ENCODE measurements around the gene ACAD8.
A peak's percentile ranks its signal among the peaks of the same experiment; 100 is the strongest.
"Not testable (repeated sequence)": the region's sequence is repeated elsewhere in the genome, so short reads cannot be mapped to it uniquely, and the experiment has no call there.

Gene ACAD8

GRCh38 chr11:134240592-134240991 lies 12.8 kb upstream of the ACAD8 start:
- no peak for DNase-seq

- no peak for DNase-seq
Measured at GRCh38 chr11:134242376-134242775, 11.0 kb upstream of the ACAD8 start.

DNA sequence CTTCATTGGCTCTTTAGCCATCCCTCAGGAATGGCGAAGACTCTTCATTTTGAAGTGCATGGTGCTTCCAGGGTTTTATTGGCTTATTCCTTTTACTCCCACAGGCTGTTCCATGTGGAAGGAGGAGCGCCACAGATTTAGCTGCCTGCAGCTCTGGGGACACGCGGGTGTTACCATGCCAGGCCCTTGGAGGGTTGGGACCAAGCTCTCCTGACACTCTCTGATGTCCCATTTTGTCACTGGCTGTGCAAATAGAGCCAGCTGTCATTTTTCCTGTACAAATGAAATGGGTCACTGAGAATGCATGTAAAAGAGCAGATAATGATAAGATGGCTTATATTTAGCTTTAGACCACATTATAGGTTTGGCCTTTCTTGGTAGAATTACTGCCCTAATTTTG lies 9.5 kb upstream of the ACAD8 start:
- DNase-seq: no peak

- DNase-seq: no peak
Measured at GRCh38 chr11:134244593-134244992, 8.8 kb upstream of the ACAD8 start.

- DNase-seq: no peak
Measured at GRCh38 chr11:134245434-134245833, 7.9 kb upstream of the ACAD8 start.

DNA sequence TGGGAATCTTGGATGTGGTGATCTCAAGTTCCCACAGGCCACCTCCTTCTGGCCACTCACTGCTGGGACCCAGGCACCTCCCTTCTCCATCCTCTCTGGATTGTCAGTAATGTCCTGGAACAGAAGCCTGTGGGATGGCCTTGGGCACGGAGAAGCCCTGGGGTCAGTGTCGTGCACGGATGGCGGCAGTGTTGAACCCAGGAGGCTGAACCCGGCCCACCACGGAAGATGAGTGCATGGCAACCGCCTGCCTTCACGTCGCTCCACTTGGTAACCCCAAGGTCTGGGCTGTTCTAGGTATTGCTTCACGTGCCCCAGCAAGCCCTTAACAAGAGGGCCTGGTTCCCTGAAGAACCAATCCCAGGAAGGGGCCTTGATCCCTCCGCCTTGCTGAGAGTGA lies 7.3 kb upstream of the ACAD8 start:
- DNase-seq: no peak

DNA sequence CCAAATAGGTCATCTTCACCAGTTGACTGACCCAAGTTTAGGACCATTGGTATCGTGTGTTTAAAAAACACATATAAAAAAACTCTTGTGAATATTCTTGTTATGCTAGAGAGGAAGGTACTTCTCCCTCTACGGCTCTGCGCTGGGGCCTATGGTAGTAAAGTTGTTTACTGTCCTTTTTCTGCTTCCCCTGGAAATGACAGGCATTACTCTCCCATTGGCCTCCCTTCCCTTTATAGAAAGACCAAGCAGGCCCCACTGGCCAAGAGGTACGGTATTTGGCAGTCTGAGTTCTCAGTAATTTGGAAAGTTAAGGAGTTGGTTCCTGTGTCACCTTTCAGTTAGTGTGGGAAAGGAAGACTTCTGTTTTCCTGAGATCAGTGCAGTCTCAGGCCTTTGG lies 6.7 kb upstream of the ACAD8 start:
- no peak for DNase-seq

GRCh38 chr11:134248910-134249480 lies 4.4 kb upstream of the ACAD8 start:
- DNase-seq: no peak

DNA sequence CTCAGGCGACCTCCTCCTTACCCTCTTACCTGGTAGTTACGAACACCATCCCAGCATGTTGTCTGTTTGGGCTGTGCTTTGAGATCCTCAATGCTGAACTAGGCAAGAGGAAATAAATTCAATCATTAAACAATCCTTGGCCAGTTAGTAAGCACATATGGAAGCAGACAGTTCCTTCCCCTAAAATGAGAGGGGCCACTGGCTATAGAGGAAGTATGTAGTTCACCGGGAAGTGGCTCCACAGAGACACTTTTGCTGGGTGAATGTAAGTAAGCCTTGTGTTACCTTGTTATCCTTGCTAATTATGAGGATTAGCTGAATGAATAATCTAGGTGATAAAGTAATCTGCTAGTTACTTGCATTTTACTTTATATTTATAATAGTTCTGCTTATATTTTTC lies 3.1 kb upstream of the ACAD8 start:
- DNase-seq: no peak

DNA sequence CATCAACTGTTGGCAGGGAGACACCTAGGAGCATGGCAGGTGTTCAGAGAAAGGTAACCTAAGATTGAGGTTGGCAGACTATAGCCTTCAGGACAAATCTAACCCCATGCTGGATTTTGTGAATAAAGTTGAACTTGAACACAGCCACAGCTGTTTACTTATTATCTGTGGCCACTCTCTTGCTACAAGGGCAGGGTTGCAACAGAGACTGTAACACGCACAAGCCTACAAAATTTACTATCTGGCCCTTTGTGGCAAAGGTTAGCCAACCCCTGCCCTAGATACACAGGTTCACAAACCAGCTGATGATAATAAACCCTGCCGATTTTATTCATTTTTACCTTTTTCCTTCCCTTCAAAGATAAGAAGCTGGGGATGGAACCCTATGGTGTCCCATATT lies 2.7 kb upstream of the ACAD8 start:
- no peak for DNase-seq

DNA sequence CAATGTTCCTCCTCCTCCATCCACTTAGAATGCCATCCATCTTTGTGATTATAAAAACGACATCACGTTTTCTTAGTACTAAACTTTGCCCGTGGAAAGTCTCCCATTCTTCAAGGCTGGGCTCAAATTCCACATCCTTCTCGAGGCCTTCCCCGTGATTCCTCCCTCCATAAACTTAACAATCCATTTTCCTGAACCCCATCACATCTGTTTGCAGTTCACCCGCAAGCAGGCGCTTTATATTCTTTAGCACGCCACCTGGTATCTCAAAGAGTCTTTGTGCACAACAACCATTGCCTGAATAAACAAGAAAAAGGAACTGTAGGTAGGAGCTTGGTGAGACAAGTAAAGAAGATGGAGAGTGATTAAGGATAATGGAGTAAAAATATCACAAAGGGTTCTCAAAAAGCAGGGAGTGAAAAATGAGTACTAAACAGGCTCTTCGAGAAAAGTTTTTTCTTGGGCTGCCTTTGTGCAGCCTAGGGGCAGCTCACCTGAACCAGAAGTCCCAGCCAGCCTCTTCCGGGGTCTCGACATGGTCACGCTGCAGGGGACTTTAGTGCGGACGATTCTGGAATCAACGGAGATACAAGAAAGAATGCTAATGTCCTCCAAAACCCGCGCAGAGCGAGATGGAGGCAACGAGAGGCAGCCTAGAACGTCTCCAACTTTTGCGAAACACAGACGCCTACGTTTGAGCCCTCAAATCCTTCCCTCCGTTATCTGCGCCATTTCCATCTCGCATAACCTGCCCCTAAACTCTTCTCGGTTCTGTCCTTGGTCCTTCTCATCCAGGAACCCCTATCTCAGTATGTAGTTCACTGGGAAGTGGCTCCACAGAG lies 801 bp upstream of the ACAD8 start:
- DNase-seq: no peak

- no peak for DNase-seq
Measured at GRCh38 chr11:134254433-134255183, 1.2 kb downstream of the ACAD8 start.

DNA sequence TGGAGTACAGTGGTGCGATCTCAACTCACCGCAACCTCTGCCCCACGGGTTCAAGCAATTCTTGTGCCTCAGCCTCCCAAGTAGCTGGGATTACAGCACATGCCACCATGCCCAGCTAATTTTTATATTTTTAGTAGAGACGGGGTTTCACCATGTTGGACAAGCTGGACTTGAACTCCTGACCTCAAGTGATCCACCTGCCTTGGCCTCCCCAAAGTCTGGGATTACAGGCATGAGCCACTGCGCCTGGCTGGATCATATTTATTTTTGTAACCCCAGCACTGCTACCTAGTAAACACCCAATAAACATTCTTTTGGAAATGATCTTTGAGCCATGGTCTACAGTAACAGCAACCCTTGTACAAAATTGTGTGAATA lies 1.8 kb downstream of the ACAD8 start:
- DNase-seq: not testable (repeated sequence)

DNA sequence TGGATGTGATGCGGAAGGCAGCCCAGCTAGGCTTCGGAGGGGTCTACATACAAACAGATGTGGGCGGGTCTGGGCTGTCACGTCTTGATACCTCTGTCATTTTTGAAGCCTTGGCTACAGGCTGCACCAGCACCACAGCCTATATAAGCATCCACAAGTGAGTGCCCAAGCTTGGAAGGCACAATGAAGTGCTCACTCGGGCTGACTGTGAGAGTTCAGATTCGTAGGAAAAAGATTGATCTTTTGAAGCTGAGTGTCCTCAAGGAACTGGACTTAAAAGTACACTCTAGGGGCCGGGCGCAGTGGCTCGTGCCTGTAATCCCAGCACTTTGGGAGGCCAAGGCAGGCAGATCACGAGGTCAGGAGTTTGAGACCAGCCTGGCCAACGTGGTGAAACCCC lies 3.7 kb downstream of the ACAD8 start:
- DNase-seq: no peak

DNA sequence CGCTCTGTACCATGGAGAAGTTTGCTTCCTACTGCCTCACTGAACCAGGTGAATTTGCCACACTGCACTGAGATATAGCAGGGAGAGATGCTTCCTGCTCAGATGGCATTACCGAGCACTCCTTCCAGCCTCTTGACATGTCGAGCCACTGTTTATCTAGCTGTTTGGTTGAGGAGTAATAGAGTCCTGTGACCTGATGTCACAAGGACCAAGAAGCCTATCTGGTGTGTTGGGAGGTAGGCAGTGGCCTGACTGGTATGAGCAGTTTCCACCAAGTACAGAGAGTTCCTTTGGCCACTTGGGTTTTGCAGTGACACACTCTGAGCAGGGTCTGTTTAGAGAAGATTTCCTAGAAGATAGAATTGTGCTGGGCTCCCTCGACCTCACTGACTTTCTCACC lies 5.2 kb downstream of the ACAD8 start:
- DNase-seq: no peak

DNA sequence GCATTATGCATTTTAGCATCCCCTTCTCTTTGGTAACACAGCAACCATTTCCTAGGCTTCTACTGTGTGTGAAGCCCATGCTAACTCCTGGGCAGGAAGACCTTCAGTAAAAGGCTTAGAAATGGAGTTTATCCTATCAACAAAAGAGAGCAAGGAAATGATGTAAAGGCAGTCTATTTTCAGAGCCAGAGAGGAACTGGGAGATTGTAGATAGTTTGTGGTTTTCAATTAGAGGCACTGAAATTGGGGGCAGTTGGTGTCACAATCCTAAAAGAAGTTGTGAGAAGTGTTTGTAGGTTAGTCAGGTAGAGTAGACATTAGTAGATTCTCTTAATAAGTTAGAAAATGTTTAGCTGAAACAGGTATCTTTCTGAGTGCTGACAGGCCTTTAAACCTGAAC lies 7.1 kb downstream of the ACAD8 start:
- no peak for DNase-seq

GRCh38 chr11:134260983-134261382 lies 7.6 kb downstream of the ACAD8 start:
- no peak for DNase-seq

DNA sequence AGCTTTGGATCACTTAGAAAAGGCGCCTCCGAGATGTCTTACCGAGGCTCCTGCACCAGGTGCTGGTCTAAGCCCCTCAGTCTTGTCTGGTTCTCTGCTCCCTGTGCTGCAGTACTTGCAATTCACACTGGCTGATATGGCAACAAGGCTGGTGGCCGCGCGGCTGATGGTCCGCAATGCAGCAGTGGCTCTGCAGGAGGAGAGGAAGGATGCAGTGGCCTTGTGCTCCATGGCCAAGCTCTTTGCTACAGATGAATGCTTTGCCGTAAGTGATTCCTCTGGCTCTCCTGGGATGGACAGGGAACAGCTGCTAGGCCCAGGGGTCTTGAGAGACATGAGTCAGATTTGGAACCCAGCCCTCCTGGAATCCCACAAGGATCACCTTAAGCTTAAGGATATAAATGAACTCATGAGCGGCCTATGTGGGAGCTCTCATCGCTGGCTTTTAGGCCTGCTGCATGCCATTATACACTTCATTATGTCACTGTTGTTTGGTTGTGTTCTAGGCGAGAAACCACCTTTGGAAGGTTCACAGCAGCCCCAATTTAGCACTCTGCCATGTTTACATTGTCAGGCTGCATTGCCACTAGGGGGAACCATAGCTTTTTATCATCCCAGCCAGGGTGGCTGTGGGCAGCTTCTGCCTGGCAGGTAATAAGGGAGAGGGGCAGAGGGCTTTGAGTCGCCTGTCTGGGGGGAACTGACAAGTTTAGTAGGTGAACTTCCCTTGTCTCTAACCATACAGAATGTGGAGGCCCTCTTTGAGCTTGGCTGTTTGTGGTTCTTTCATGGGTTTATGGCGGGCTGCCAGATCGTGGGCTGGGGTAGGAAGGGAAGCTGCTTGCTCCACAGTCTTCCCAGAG lies 8.5 kb downstream of the ACAD8 start:
- DNase-seq: peak; percentile 14

DNA sequence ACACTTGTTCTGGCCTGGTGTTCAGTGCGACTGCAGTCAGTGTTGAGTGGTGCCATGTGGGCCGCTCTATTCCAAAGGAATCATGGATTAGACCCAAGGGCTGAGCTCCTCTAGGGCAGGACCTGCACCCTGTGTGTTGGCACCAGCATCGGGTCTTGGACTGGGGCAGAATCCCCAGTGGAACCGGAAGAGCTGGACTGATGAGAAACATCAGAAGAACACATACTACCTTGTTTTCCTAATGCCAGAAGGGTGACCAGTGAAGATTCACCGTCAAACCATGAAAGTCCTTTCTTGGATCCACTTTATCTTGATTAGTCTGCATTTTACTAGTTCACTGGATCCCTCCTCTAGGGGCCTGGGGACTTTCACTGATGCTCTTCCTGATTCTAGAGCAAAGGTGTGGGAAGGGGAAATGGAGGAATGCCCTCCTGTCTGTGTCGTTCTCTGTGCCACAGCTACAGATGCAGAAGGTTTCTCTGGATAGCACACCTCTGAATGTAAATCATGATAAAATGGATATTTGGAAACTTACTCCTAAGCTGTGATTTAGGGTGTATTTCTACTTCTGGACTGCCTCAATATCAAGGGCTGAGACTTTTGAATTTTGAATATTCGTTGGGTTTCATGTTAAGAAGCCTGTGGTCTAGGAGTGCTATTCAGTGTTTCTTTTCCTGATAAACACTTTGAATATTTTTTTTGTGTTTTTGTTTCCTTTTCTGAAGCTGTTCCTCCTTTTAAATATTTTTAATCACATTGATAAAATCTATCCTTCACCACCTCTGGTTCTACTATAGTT lies 11.8 kb downstream of the ACAD8 start:
- DNase-seq: no peak

GRCh38 chr11:134266440-134266839 lies 13.1 kb downstream of the ACAD8 start:
- no peak for DNase-seq

DNA sequence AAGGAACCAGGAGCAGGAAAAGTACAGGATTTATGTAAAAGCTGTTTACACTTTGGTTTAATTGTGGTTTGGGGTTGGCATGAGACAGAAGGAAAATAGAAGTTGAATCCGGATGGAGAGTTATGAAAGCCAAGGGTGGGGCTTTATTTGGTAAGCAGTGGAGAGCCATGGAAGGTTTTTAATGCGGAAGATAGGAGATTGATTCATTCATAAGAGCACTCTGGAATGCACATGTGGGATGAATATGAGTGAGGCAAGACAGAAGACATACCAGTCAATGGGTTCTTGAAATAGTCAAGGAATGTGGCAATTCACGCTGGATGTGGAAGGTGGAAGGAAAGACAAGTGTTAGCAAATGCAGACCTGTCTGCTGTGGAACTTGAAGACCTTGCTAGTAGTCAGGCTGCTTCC lies 13.5 kb downstream of the ACAD8 start:
- peak; percentile 76 for DNase-seq

- DNase-seq: no peak
Measured at GRCh38 chr11:134267461-134267860, 14.1 kb downstream of the ACAD8 start.
